Measurements from ENCODE around the gene CSMD2.

GRCh38 chr1:34054920-34055319 is 110.1 kb downstream of the CSMD2 start:
- no peak for TF ChIP-seq CTCF (conservative IDR thresholded peaks at IDR 0.05)
- TF ChIP-seq EZH2 (IDR thresholded peaks at IDR 0.05; ENCODE audit: low read depth): no peak

Data from PC-9 (cell line).